H1 (cell line): Measurements from ENCODE around the gene MALT1.

ENCODE experiments used
- EP300 ChIP-seq, 2 experiments: IDR thresholded peaks; 1 replicate in 1 of 2; 2 replicates in 1 of 2; pipeline ENCODE4 v1.6.1; 2011 to 2012; ENCODE audit warnings: low read depth in 2 of 2, low read length in 2 of 2, mild to moderate bottlenecking in 2 of 2, borderline replicate concordance in 1 of 2, inconsistent platforms in 1 of 2, moderate library complexity in 1 of 2
- EZH2 ChIP-seq: fragments of 200-600 bp; sonication (generic); IDR thresholded peaks from 2 replicates; pipeline ENCODE4 v1.7.1; 2012; ENCODE audit warnings: low read depth, mild to moderate bottlenecking, moderate library complexity, low read length, inconsistent platforms; ENCODE audit not compliant: severe bottlenecking
- KDM4A ChIP-seq: IDR thresholded peaks from one replicate; pipeline ENCODE4 v1.7.1; 2012; ENCODE audit warnings: low read depth, mild to moderate bottlenecking, moderate library complexity, low read length, inconsistent platforms; ENCODE audit not compliant: severe bottlenecking
- MAFK ChIP-seq: IDR thresholded peaks from 2 replicates; pipeline ENCODE4 v1.6.1; 2012; ENCODE audit warnings: low read depth, mild to moderate bottlenecking, improper control_type of control experiment, low read length
- PHF8 ChIP-seq: fragments of 200-600 bp; sonication (generic); conservative IDR thresholded peaks from 2 replicates; pipeline ENCODE4 v1.7.1; 2012; ENCODE audit warnings: low read depth, mild to moderate bottlenecking, inconsistent platforms, low read length, moderate library complexity
- POLR2A ChIP-seq, 2 experiments: IDR thresholded peaks; 1 replicate in 1 of 2; 2 replicates in 1 of 2; pipeline ENCODE4 v1.6.1; 2011; ENCODE audit warnings: low read depth in 2 of 2, low read length in 2 of 2, mild to moderate bottlenecking in 2 of 2; ENCODE audit errors: control extremely low read depth in 1 of 2
- RAD21 ChIP-seq, 2 experiments: IDR thresholded peaks in 1 of 2; conservative IDR thresholded peaks in 1 of 2; 2 replicates each; pipeline ENCODE4 v1.6.1; 2011; ENCODE audit warnings: low read depth in 2 of 2, low read length in 2 of 2, improper control_type of control experiment in 1 of 2, inconsistent platforms in 1 of 2, mild to moderate bottlenecking in 1 of 2, moderate library complexity in 1 of 2
- RBBP5 ChIP-seq: IDR thresholded peaks from 2 replicates; pipeline ENCODE4 v1.7.1; 2012; ENCODE audit warnings: low read depth, mild to moderate bottlenecking, inconsistent platforms, low read length, moderate library complexity, borderline replicate concordance
- SAP30 ChIP-seq: fragments of 300-600 bp; sonication (generic); IDR thresholded peaks from 2 replicates; pipeline ENCODE4 v1.7.1; 2012; ENCODE audit warnings: low read length, moderate library complexity, mild to moderate bottlenecking, inconsistent platforms; ENCODE audit not compliant: insufficient read depth, insufficient replicate concordance
- SP1 ChIP-seq: IDR thresholded peaks from 2 replicates; pipeline ENCODE4 v1.6.1; 2011; ENCODE audit warnings: low read depth, low read length
- TAF1 ChIP-seq: IDR thresholded peaks from 2 replicates; pipeline ENCODE4 v1.6.1; 2011; ENCODE audit warnings: mild to moderate bottlenecking, low read depth, low read length
- TF ChIP-seq, protein P1 (sequence below), 3 experiments: IDR thresholded peaks; 1 replicate in 2 of 3; 2 replicates in 1 of 3; pipeline versions ENCODE4 v1.5.1 to v1.6.1; 2011; ENCODE audit warnings: low read length in 3 of 3, mild to moderate bottlenecking in 3 of 3, inconsistent platforms in 2 of 3, low read depth in 1 of 3, moderate library complexity in 1 of 3; ENCODE audit not compliant: insufficient read depth in 1 of 3; ENCODE audit errors: control extremely low read depth in 1 of 3

GRCh38 chr18:58692422-58693185 is 21.3 kb downstream of the MALT1 start:
- TF ChIP-seq, protein P1, sequence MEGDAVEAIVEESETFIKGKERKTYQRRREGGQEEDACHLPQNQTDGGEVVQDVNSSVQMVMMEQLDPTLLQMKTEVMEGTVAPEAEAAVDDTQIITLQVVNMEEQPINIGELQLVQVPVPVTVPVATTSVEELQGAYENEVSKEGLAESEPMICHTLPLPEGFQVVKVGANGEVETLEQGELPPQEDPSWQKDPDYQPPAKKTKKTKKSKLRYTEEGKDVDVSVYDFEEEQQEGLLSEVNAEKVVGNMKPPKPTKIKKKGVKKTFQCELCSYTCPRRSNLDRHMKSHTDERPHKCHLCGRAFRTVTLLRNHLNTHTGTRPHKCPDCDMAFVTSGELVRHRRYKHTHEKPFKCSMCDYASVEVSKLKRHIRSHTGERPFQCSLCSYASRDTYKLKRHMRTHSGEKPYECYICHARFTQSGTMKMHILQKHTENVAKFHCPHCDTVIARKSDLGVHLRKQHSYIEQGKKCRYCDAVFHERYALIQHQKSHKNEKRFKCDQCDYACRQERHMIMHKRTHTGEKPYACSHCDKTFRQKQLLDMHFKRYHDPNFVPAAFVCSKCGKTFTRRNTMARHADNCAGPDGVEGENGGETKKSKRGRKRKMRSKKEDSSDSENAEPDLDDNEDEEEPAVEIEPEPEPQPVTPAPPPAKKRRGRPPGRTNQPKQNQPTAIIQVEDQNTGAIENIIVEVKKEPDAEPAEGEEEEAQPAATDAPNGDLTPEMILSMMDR (IDR thresholded peaks at IDR 0.05; ENCODE audit: control extremely low read depth in 1 of 3, insufficient read depth in 1 of 3, low read depth in 1 of 3, low read length in 3 of 3), result no peak
- TF ChIP-seq KDM4A (no peak), EP300 (IDR thresholded peaks at IDR 0.05; ENCODE audit: borderline replicate concordance in 1 of 2, low read depth in 2 of 2, low read length in 2 of 2) (no peak), EZH2 (no peak), POLR2A (IDR thresholded peaks at IDR 0.05; ENCODE audit: control extremely low read depth in 1 of 2, low read depth in 2 of 2, low read length in 2 of 2) (no peak), SP1 (no peak), RBBP5 (no peak), PHF8 (no peak), TAF1 (no peak), MAFK (no peak), RAD21 (IDR thresholded peaks at IDR 0.05 in 1 of 2, conservative IDR thresholded peaks at IDR 0.05 in 1 of 2; ENCODE audit: low read depth in 2 of 2, low read length in 2 of 2) (no peak), SAP30 (no peak)
